ENCODE results near the gene DRAM1.
A peak's percentile ranks its signal among the peaks of the same experiment; 100 is the strongest.

DRAM1 gene

GRCh38 chr12:101940400-101940950, 63.1 kb downstream of the DRAM1 start:
- TF ChIP-seq ZFHX2 (tag by site-specific recombination; conservative IDR thresholded peaks at IDR 0.05), result peak; percentile 27; the same call in 1 of the 2 replicates
- no peak for TF ChIP-seq ZNF621 (tag by site-specific recombination; IDR thresholded peaks at IDR 0.05)
- peak; percentile 69 for TF ChIP-seq ZNF398 (tag by site-specific recombination; IDR thresholded peaks at IDR 0.05)
- peak; percentile 45 for TF ChIP-seq WT1 (tag by site-specific recombination; IDR thresholded peaks at IDR 0.05)
- Histone ChIP-seq H3K4me3 (ENCODE audit: low read depth, low read length) (no peak overlapping the region), H3K4me1 (ENCODE audit: control insufficient read depth, insufficient read depth, low read length) (peaks cover 3% of the 10 kb centered on the region), H3K27ac (ENCODE audit: extremely low read depth, low read depth, low read length) (no peak overlapping the region), H3K36me3 (ENCODE audit: control insufficient read depth in 2 of 2, insufficient read depth in 1 of 2, low read length in 2 of 2) (no peaks in the 10 kb centered on the region), H3K9me3 (ENCODE audit: control insufficient read depth, insufficient read depth, low read depth, low read length) (no peaks in the 10 kb centered on the region)
- ChIA-PET CTCF (interaction anchor here (0.7 to 2.7 kb wide), 17 partner anchors 9 to 871 kb away, joined by 3 to 12 read pairs (median 4); no protein-coding TSS in a partner anchor), POLR2A (no interaction called here)

DNA sequence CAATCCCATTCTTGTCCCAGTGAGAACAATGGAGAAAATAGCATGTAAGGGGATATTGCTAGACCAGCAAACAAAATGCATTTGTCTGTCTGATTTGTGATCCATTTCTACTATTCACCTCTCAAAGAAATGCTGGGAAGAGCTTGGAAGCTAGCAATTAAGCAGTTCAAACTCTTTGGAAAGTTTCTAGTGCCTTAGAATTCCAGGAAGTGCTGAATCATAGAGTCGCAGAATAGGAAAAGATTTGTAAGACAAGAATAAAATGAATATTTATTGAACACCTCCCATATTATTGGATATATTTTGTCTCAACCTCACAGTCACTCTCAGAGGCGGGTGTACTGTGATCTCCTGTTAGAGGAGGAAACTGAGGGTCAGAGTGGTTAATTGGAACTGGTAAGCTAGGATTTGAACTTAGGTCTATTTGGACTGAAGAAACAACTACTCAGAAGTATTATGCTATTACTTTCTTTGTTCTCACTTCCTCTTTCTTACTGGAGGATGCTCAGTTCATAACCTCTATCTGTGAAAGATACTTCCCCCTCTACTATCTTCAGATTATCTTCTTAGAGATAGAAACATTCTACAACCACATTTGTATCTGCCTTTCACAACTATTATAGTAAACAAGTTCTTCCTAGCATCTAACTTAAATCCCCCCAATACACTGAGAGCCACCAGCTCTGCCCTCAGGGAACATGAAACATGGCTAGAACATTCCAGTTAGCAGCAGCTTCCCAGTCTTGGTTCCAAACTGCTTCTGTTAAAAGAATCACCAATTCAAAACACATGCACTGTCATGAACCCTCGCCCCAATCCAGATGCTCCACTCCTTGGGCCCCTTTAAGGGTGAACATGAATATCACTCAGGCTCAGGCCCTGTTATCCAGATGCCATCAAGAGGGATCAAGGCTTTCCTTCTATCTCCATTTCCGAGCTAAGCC, 64.2 kb downstream of the DRAM1 start:
- CTCF ChIA-PET, result interaction anchor here (0.7 to 2.7 kb wide), 7 partner anchors 9 to 873 kb away, joined by 3 to 9 read pairs (median 4); no protein-coding TSS in a partner anchor
- POLR2A ChIA-PET, result interaction anchor here (0.6 kb wide), 1 partner anchor 1071 kb away, joined by 4 read pairs; no protein-coding TSS in a partner anchor
- no peak overlapping the region for H3K27ac ChIP-seq (ENCODE audit: extremely low read depth, low read depth, low read length)
- no peaks in the 10 kb centered on the region for H3K36me3 ChIP-seq (ENCODE audit: control insufficient read depth in 2 of 2, insufficient read depth in 1 of 2, low read length in 2 of 2)
- TF ChIP-seq ZNF548 (tag by site-specific recombination; IDR thresholded peaks at IDR 0.05) (no peak), ZIC2 (tag by site-specific recombination; IDR thresholded peaks at IDR 0.05) (no peak), ZNF654 (tag by site-specific recombination; IDR thresholded peaks at IDR 0.05; ENCODE audit: low read depth) (no peak), ZNF777 (tag by site-specific recombination; IDR thresholded peaks at IDR 0.05; ENCODE audit: borderline replicate concordance) (no peak), ZNF624 (tag by site-specific recombination; IDR thresholded peaks at IDR 0.05) (no peak), ZNF280C (tag by site-specific recombination; IDR thresholded peaks at IDR 0.05) (no peak), ZFP69B (tag by site-specific recombination; IDR thresholded peaks at IDR 0.05) (no peak), GLIS2 (tag by site-specific recombination; IDR thresholded peaks at IDR 0.05) (no peak), ZNF558 (tag by site-specific recombination; IDR thresholded peaks at IDR 0.05) (no peak), ZNF211 (tag by site-specific recombination; IDR thresholded peaks at IDR 0.05; ENCODE audit: low read depth) (no peak), ZNF16 (tag by site-specific recombination; IDR thresholded peaks at IDR 0.05; ENCODE audit: low read depth) (no peak)
- TF ChIP-seq, protein P1, sequence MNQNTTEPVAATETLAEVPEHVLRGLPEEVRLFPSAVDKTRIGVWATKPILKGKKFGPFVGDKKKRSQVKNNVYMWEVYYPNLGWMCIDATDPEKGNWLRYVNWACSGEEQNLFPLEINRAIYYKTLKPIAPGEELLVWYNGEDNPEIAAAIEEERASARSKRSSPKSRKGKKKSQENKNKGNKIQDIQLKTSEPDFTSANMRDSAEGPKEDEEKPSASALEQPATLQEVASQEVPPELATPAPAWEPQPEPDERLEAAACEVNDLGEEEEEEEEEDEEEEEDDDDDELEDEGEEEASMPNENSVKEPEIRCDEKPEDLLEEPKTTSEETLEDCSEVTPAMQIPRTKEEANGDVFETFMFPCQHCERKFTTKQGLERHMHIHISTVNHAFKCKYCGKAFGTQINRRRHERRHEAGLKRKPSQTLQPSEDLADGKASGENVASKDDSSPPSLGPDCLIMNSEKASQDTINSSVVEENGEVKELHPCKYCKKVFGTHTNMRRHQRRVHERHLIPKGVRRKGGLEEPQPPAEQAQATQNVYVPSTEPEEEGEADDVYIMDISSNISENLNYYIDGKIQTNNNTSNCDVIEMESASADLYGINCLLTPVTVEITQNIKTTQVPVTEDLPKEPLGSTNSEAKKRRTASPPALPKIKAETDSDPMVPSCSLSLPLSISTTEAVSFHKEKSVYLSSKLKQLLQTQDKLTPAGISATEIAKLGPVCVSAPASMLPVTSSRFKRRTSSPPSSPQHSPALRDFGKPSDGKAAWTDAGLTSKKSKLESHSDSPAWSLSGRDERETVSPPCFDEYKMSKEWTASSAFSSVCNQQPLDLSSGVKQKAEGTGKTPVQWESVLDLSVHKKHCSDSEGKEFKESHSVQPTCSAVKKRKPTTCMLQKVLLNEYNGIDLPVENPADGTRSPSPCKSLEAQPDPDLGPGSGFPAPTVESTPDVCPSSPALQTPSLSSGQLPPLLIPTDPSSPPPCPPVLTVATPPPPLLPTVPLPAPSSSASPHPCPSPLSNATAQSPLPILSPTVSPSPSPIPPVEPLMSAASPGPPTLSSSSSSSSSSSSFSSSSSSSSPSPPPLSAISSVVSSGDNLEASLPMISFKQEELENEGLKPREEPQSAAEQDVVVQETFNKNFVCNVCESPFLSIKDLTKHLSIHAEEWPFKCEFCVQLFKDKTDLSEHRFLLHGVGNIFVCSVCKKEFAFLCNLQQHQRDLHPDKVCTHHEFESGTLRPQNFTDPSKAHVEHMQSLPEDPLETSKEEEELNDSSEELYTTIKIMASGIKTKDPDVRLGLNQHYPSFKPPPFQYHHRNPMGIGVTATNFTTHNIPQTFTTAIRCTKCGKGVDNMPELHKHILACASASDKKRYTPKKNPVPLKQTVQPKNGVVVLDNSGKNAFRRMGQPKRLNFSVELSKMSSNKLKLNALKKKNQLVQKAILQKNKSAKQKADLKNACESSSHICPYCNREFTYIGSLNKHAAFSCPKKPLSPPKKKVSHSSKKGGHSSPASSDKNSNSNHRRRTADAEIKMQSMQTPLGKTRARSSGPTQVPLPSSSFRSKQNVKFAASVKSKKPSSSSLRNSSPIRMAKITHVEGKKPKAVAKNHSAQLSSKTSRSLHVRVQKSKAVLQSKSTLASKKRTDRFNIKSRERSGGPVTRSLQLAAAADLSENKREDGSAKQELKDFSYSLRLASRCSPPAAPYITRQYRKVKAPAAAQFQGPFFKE (tag by site-specific recombination; IDR thresholded peaks at IDR 0.05; ENCODE audit: borderline replicate concordance), result no peak
- no peaks in the 10 kb centered on the region for H3K9me3 ChIP-seq (ENCODE audit: control insufficient read depth, insufficient read depth, low read depth, low read length)
- peaks cover 4% of the 10 kb centered on the region for H3K4me1 ChIP-seq (ENCODE audit: control insufficient read depth, insufficient read depth, low read length)
- H3K4me3 ChIP-seq (ENCODE audit: low read depth, low read length), result no peak overlapping the region

Measured in HEK293 (cell line).